HepG2 (cell line): Measurements from ENCODE around the gene CYP2A6. TPM values are rescaled to one million over a fixed set of nuclear protein-coding genes. Genes with fewer than 3 reads are reported as not detected.

Experiments
- ATM ChIP-seq: fragments of 450-650 bp; IDR thresholded peaks from 2 replicates; pipeline ENCODE4 v1.7.1; 2017; ENCODE audit warnings: mild to moderate bottlenecking, borderline replicate concordance
- FOXK1 ChIP-seq: sonication (generic); formaldehyde crosslinking; IDR thresholded peaks from 2 replicates; pipeline ENCODE4 v1.4.0; 2020; ENCODE audit warnings: low read depth, missing genetic modification reagents, borderline replicate concordance
- FOXO1 ChIP-seq: sonication (generic); formaldehyde crosslinking; IDR thresholded peaks from 2 replicates; pipeline ENCODE4 v1.4.0; 2020; ENCODE audit warnings: missing genetic modification reagents
- GPN1 ChIP-seq: sonication (generic); formaldehyde crosslinking; IDR thresholded peaks from 2 replicates; pipeline ENCODE4 v1.5.1; 2020; ENCODE audit warnings: missing genetic modification reagents, borderline replicate concordance
- HNF4G ChIP-seq, 2 experiments: sonication (generic) in 1 of 2; formaldehyde crosslinking in 1 of 2; IDR thresholded peaks; 2 replicates each; pipeline versions ENCODE4 v1.4.0 to v1.6.1; 2011 to 2020; ENCODE audit warnings: borderline replicate concordance in 2 of 2, low read depth in 2 of 2, mild to moderate bottlenecking in 2 of 2, low read length in 1 of 2, missing genetic modification reagents in 1 of 2, moderate library complexity in 1 of 2
- IRF2 ChIP-seq: IDR thresholded peaks from 2 replicates; pipeline ENCODE4 v1.6.1; 2018; ENCODE audit warnings: missing genetic modification reagents, missing compliant biosample characterization
- ZC3H4 ChIP-seq: sonication (generic); formaldehyde crosslinking; IDR thresholded peaks from 2 replicates; pipeline ENCODE4 v1.4.0; 2020; ENCODE audit warnings: missing genetic modification reagents, borderline replicate concordance
- ZNF20 ChIP-seq: sonication (generic); formaldehyde crosslinking; IDR thresholded peaks from 2 replicates; pipeline ENCODE4 v1.4.0; 2020; ENCODE audit warnings: mild to moderate bottlenecking, moderate library complexity, missing genetic modification reagents
- ZNF557 ChIP-seq: sonication (generic); formaldehyde crosslinking; IDR thresholded peaks from 2 replicates; pipeline ENCODE4 v1.4.0; 2020; ENCODE audit warnings: missing genetic modification reagents
- ZNF574 ChIP-seq: sonication (generic); formaldehyde crosslinking; IDR thresholded peaks from 2 replicates; pipeline ENCODE4 v1.4.0; 2020; ENCODE audit warnings: missing genetic modification reagents
- ZNF841 ChIP-seq: sonication (generic); formaldehyde crosslinking; IDR thresholded peaks from 2 replicates; pipeline ENCODE4 v1.8.1; 2023; ENCODE audit warnings: missing genetic modification reagents, borderline replicate concordance
- polyA plus RNA-seq, 8 experiments: library from polyadenylated mRNA; depleted of rRNA in 3 of 8; stranded (reverse) in 7 of 8; unstranded in 1 of 8; fragments of >200 nt; fragmentation: Illumina TruSeq in 4 of 8; extraction: Trizol in 4 of 8; gene quantifications; 2 replicates each; pipeline versions ENCODE4 v1.2.1 to v1.2.3, GENCODE V29; 2011 to 2016; ENCODE audit warnings: low read depth in 4 of 8, missing spikeins in 1 of 8, mixed read lengths in 1 of 8; ENCODE audit not compliant: insufficient read depth in 1 of 8
- total RNA-seq, 5 experiments: library from RNA; depleted of rRNA; stranded (reverse); fragments of >200 nt; fragmentation: Illumina TruSeq; extraction: Trizol; gene quantifications; 2 replicates each; pipeline ENCODE4 v1.2.3, GENCODE V29; 2016; ENCODE audit warnings: low read depth in 1 of 5
- TF ChIP-seq, protein P1 (sequence below): IDR thresholded peaks from 2 replicates; pipeline ENCODE4 v1.6.1; 2016; ENCODE audit warnings: low read depth, missing genetic modification reagents, missing compliant biosample characterization
- TF ChIP-seq, protein P2 (sequence below), 2 experiments: IDR thresholded peaks; 2 replicates each; pipeline ENCODE4 v1.6.1; 2011 to 2012; ENCODE audit warnings: low read length in 2 of 2, borderline replicate concordance in 1 of 2, low read depth in 1 of 2, mild to moderate bottlenecking in 1 of 2, moderate library complexity in 1 of 2
- TF ChIP-seq, protein P3 (sequence below): sonication (generic); formaldehyde crosslinking; IDR thresholded peaks from 2 replicates; pipeline ENCODE4 v1.9.0; 2022; ENCODE audit warnings: missing genetic modification reagents, mild to moderate bottlenecking, borderline replicate concordance

The CYP2A6 gene
- total and polyA plus RNA-seq, 2 of the 13 experiments (the other 11 are each of a cell fraction or from before 2014, with no cell fraction given), result not detected

DNA sequence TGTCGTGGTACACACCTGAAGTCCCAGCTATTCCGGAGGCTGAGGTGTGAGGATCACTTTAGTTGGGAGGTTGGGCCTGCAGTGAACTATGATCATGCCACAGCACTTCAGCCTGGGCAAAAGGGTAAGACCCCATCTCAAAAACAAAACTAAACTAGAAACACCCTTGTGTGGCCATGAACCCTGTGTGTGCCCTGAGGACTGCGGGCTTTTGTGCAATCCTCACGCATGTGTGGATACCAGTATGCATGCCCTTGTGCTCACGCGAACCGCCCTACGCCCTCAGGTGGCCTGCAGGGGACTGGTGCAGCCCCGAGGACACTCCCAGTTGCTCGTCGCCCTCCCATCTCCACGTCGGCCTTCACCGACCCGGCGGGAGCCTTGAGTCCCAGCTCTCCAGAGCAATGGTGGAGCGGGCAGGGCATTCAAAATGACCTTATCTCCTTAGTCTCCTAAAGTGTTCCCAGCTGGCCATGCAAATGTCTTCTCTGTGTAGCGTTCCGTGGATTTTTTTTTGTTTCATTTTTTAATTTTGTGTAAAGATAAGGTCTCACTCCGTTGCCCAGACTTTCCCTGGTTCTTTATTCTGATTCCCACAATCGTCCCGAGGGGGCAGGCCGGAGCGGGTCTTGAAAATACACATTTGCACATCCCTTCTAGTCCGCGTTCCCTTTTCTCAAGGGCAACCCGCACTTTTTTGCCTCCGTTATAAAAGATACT is 52.1 kb downstream of the CYP2A6 start (continued):
- TF ChIP-seq ZNF574 (CRISPR knock-in tag) (peak; percentile 68), ZC3H4 (CRISPR knock-in tag) (no peak), ZNF557 (CRISPR knock-in tag) (peak; percentile 75; the same call in 1 of the 2 replicates), ATM (no peak), ZNF841 (CRISPR knock-in tag) (no peak), ZNF20 (no peak), HNF4G (IDR thresholded peaks at IDR 0.05; ENCODE audit: borderline replicate concordance, low read depth, low read length) (no peak), HNF4G (CRISPR knock-in tag; IDR thresholded peaks at IDR 0.05; ENCODE audit: borderline replicate concordance, low read depth) (no peak), IRF2 (CRISPR knock-in tag) (peak; percentile 59; the same call in 1 of the 2 replicates), FOXO1 (peak; percentile 63), FOXK1 (CRISPR knock-in tag) (peak; percentile 27; the same call in 1 of the 2 replicates), GPN1 (no peak)
- TF ChIP-seq, protein P1, sequence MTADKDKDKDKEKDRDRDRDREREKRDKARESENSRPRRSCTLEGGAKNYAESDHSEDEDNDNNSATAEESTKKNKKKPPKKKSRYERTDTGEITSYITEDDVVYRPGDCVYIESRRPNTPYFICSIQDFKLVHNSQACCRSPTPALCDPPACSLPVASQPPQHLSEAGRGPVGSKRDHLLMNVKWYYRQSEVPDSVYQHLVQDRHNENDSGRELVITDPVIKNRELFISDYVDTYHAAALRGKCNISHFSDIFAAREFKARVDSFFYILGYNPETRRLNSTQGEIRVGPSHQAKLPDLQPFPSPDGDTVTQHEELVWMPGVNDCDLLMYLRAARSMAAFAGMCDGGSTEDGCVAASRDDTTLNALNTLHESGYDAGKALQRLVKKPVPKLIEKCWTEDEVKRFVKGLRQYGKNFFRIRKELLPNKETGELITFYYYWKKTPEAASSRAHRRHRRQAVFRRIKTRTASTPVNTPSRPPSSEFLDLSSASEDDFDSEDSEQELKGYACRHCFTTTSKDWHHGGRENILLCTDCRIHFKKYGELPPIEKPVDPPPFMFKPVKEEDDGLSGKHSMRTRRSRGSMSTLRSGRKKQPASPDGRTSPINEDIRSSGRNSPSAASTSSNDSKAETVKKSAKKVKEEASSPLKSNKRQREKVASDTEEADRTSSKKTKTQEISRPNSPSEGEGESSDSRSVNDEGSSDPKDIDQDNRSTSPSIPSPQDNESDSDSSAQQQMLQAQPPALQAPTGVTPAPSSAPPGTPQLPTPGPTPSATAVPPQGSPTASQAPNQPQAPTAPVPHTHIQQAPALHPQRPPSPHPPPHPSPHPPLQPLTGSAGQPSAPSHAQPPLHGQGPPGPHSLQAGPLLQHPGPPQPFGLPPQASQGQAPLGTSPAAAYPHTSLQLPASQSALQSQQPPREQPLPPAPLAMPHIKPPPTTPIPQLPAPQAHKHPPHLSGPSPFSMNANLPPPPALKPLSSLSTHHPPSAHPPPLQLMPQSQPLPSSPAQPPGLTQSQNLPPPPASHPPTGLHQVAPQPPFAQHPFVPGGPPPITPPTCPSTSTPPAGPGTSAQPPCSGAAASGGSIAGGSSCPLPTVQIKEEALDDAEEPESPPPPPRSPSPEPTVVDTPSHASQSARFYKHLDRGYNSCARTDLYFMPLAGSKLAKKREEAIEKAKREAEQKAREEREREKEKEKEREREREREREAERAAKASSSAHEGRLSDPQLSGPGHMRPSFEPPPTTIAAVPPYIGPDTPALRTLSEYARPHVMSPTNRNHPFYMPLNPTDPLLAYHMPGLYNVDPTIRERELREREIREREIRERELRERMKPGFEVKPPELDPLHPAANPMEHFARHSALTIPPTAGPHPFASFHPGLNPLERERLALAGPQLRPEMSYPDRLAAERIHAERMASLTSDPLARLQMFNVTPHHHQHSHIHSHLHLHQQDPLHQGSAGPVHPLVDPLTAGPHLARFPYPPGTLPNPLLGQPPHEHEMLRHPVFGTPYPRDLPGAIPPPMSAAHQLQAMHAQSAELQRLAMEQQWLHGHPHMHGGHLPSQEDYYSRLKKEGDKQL (CRISPR knock-in tag), result no peak
- TF ChIP-seq, protein P2, sequence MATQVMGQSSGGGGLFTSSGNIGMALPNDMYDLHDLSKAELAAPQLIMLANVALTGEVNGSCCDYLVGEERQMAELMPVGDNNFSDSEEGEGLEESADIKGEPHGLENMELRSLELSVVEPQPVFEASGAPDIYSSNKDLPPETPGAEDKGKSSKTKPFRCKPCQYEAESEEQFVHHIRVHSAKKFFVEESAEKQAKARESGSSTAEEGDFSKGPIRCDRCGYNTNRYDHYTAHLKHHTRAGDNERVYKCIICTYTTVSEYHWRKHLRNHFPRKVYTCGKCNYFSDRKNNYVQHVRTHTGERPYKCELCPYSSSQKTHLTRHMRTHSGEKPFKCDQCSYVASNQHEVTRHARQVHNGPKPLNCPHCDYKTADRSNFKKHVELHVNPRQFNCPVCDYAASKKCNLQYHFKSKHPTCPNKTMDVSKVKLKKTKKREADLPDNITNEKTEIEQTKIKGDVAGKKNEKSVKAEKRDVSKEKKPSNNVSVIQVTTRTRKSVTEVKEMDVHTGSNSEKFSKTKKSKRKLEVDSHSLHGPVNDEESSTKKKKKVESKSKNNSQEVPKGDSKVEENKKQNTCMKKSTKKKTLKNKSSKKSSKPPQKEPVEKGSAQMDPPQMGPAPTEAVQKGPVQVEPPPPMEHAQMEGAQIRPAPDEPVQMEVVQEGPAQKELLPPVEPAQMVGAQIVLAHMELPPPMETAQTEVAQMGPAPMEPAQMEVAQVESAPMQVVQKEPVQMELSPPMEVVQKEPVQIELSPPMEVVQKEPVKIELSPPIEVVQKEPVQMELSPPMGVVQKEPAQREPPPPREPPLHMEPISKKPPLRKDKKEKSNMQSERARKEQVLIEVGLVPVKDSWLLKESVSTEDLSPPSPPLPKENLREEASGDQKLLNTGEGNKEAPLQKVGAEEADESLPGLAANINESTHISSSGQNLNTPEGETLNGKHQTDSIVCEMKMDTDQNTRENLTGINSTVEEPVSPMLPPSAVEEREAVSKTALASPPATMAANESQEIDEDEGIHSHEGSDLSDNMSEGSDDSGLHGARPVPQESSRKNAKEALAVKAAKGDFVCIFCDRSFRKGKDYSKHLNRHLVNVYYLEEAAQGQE (IDR thresholded peaks at IDR 0.05; ENCODE audit: borderline replicate concordance in 1 of 2, low read depth in 1 of 2, low read length in 2 of 2), result no peak
- TF ChIP-seq, protein P3, sequence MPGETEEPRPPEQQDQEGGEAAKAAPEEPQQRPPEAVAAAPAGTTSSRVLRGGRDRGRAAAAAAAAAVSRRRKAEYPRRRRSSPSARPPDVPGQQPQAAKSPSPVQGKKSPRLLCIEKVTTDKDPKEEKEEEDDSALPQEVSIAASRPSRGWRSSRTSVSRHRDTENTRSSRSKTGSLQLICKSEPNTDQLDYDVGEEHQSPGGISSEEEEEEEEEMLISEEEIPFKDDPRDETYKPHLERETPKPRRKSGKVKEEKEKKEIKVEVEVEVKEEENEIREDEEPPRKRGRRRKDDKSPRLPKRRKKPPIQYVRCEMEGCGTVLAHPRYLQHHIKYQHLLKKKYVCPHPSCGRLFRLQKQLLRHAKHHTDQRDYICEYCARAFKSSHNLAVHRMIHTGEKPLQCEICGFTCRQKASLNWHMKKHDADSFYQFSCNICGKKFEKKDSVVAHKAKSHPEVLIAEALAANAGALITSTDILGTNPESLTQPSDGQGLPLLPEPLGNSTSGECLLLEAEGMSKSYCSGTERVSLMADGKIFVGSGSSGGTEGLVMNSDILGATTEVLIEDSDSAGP (CRISPR knock-in tag), result peak; percentile 70; the same call in 1 of the 2 replicates
